Measurements from ENCODE around the gene CCNG1. TPM values are rescaled to one million over a fixed set of nuclear protein-coding genes. Genes with fewer than 3 reads are reported as not detected.
A peak's percentile ranks its signal among the peaks of the same experiment; 100 is the strongest.

CCNG1 gene
- total RNA-seq, 1 donor from 2014 or later = 88.3 TPM

DNA sequence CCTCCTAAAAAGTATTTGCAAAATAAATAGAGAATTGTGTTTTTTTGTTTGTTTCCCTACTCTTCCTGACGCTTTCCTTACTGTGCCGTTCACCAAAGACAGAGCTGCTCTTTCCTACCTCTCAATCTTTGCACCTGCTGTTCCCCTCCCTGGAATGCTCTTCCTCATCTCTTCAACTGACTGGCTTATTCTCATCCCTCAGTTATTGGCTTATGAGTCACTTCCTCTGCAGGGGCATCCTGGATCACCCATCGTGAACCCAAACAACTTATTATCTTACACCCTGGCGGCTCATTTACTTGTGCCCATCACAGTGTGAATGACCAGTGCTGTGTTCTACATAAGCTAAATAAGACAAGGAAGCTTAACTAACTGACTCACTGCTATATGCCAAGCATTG, 36.1 kb upstream of the CCNG1 start:
- H3K36me3 ChIP-seq = no peaks in the 10 kb centered on the region
- TF ChIP-seq, protein P1, sequence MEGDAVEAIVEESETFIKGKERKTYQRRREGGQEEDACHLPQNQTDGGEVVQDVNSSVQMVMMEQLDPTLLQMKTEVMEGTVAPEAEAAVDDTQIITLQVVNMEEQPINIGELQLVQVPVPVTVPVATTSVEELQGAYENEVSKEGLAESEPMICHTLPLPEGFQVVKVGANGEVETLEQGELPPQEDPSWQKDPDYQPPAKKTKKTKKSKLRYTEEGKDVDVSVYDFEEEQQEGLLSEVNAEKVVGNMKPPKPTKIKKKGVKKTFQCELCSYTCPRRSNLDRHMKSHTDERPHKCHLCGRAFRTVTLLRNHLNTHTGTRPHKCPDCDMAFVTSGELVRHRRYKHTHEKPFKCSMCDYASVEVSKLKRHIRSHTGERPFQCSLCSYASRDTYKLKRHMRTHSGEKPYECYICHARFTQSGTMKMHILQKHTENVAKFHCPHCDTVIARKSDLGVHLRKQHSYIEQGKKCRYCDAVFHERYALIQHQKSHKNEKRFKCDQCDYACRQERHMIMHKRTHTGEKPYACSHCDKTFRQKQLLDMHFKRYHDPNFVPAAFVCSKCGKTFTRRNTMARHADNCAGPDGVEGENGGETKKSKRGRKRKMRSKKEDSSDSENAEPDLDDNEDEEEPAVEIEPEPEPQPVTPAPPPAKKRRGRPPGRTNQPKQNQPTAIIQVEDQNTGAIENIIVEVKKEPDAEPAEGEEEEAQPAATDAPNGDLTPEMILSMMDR (IDR thresholded peaks at IDR 0.05) = no peak
- intact Hi-C loops (cut with DNase I) = no loop called here

DNA sequence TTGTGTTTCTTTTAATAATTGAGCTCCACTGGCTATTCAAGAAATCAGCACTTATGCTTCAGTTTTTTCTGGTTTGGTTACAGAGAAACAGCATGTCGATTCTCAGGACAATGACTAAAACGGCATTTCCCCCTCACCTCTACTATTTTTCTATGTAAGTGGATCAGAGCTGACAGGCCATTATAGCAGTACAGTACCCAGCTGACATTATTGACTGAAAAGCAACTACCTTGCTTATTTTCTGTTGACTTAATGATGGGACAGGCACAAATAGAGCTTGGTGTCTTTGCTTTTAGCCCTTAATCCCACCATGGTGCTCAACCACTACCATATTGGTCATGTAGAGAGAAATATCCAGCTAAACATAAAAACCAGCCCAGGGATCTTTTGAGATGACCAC, 35.4 kb upstream of the CCNG1 start:
- H3K27me3 ChIP-seq (ENCODE audit: low read depth) = no peaks in the 10 kb centered on the region
- H3K4me1 ChIP-seq = no peaks in the 10 kb centered on the region
- TF ChIP-seq, protein P1 (IDR thresholded peaks at IDR 0.05) = no peak
- no peaks in the 10 kb centered on the region for H3K36me3 ChIP-seq
- ATAC-seq (no peak), DNase-seq (no peak)
- no peak overlapping the region for H3K4me3 ChIP-seq
- intact Hi-C loops (cut with DNase I) = no loop called here
- no peak overlapping the region for H3K27ac ChIP-seq
- no peaks in the 10 kb centered on the region for H3K9me3 ChIP-seq

More for the DNA sequence above, 36.1 kb upstream of the CCNG1 start:
- ATAC-seq (no peak), DNase-seq (no peak)
- Histone ChIP-seq H3K9me3 (no peaks in the 10 kb centered on the region), H3K4me1 (no peaks in the 10 kb centered on the region), H3K4me3 (no peak overlapping the region), H3K27me3 (ENCODE audit: low read depth) (no peaks in the 10 kb centered on the region), H3K27ac (no peak overlapping the region)

DNA sequence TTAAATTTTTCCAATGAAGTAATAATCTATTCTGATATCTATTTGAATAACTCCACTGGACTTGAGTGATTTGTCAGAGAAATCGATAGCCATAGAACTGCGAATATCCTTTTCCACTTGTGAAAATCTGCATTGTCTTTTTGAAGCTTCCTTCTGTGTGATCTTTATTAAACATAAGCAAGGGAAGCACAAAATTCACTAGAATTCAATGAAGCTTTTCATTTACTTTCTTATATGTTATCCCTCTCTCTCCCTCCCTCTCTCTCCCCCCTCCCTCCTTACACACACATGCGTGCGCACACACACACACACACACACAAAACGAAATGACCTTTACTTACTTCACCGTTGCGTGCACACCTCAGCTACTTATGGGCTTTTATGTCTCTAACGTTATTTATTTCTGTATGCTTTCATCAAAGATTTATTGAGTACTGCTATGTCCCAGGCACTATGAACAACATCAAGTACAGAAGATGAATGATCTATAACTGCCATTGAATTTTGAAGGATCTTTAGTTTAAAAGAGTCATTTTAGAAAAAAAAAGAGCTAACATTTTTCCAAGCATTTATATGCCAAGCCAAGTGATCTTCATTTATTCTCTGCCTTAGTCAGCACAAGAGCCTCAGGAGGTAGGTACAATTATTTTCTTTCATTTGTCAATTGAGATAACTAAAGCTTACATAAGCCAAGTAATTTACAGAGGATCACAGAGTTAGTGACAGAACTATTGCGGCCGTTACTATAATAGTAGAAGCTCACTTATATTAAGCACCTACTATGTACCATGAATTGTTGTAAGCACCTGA, 32.8 kb upstream of the CCNG1 start:
- H3K27ac ChIP-seq = no peak overlapping the region
- TF ChIP-seq, protein P1 (IDR thresholded peaks at IDR 0.05) = no peak
- H3K4me3 ChIP-seq = no peak overlapping the region
- H3K27me3 ChIP-seq (ENCODE audit: low read depth) = no peaks in the 10 kb centered on the region
- DNase-seq (no peak), ATAC-seq (no peak)
- no peaks in the 10 kb centered on the region for H3K9me3 ChIP-seq
- peaks cover 6% of the 10 kb centered on the region for H3K4me1 ChIP-seq
- intact Hi-C loops (cut with DNase I) = no loop called here
- H3K36me3 ChIP-seq = no peaks in the 10 kb centered on the region

DNA sequence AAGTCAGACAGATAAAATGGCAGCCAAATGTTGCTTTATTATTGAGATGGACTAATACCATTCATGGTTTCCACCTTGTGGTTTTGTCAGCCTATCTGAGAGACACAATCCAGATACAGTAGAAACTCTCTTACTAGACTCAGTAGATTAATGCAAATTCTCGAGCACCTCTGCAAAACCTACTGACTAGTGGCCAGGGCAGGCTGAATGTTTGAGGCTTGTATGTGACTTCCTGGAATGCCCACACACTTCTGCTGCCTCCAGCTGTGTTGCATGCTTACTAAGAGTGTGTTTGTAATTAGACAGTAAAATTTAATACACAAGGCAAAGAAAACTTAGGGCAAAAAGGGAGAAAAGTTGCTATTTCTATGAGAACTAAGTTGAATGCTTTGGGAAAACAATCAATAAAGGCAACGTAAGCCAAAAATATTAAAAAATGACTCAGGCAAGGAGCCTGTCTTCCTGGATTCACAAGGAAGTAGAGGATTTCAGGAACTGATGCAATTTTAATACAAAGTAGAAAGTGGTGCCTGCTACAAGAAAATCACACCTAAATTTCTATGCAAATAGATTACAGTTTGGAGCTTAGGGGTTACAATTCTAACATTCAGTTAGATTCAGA, 30.2 kb upstream of the CCNG1 start:
- Histone ChIP-seq H3K36me3 (no peaks in the 10 kb centered on the region), H3K9me3 (no peaks in the 10 kb centered on the region), H3K27me3 (ENCODE audit: low read depth) (no peaks in the 10 kb centered on the region), H3K4me3 (no peak overlapping the region), H3K27ac (no peak overlapping the region), H3K4me1 (peaks cover 6% of the 10 kb centered on the region)
- intact Hi-C loops (cut with DNase I) = no loop called here
- DNase-seq (no peak), ATAC-seq (no peak)
- TF ChIP-seq, protein P1 (IDR thresholded peaks at IDR 0.05) = no peak

DNA sequence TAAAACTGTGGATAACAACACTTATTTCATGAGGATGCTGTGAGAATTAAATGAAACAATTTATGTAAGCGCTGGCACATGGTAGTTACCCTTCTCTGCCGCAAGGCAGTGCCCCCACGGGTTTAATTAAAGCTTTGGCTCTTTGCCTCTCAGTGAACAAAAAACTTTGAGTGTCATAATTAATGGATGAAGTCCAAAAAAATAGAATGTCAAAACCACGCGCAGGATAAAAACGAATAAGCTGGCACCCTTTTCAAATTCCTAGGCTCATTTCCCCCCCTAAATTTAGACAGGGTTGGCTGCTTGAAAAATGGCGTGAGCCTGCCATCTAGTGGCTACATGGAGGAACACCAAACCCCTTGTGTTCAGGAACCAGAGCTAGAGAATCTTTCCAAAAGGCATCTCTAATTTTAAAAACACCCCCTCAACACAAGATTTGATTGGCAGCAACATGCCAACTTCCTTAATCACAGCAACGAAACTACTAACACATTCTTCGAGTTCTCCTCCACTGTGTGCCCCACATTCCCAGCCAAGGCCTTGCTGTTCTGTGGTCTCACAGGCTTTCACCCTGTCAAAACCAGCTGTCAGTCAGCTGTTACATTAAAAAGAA, 29.0 kb upstream of the CCNG1 start:
- intact Hi-C loops (cut with DNase I) = no loop called here

More for the DNA sequence above, 29.0 kb upstream of the CCNG1 start:
- peak; percentile 51 for DNase-seq
- H3K4me3 ChIP-seq = no peak overlapping the region
- no peaks in the 10 kb centered on the region for H3K9me3 ChIP-seq
- H3K36me3 ChIP-seq = no peaks in the 10 kb centered on the region
- TF ChIP-seq, protein P1 (IDR thresholded peaks at IDR 0.05) = peak; percentile 90
- H3K4me1 ChIP-seq = peaks cover 6% of the 10 kb centered on the region
- peak; percentile 83 to 91 for ATAC-seq
- H3K27ac ChIP-seq = no peak overlapping the region
- H3K27me3 ChIP-seq (ENCODE audit: low read depth) = no peaks in the 10 kb centered on the region

Measured in lower lobe of right lung (tissue), 2 donors.